Measurements from ENCODE around the gene PDE4D.
"Not testable (repeated sequence)": the region's sequence is repeated elsewhere in the genome, so short reads cannot be mapped to it uniquely, and the experiment has no call there.

Gene PDE4D

GRCh38 chr5:59484618-59485017 lies 408.9 kb downstream of the PDE4D start:
- no peak for DNase-seq (ENCODE audit: insufficient read length)
- no peak for FAIRE-seq
- TF ChIP-seq POLR2AphosphoS5 (IDR thresholded peaks at IDR 0.05; ENCODE audit: low read depth, low read length) = no peak
- TF ChIP-seq TAF1 (IDR thresholded peaks at IDR 0.05; ENCODE audit: borderline replicate concordance, low read depth, low read length) = no peak
- TF ChIP-seq POLR2A (IDR thresholded peaks at IDR 0.05; ENCODE audit: low read depth, low read length) = no peak

GRCh38 chr5:59483971-59484472 lies 409.5 kb downstream of the PDE4D start:
- FAIRE-seq (peak; percentile 58), DNase-seq (ENCODE audit: insufficient read length) (no peak)

GRCh38 chr5:59479086-59479485 lies 414.4 kb downstream of the PDE4D start:
- no peak for DNase-seq (ENCODE audit: insufficient read length)
- FAIRE-seq = no peak
- no peak for TF ChIP-seq TAF1 (IDR thresholded peaks at IDR 0.05; ENCODE audit: borderline replicate concordance, low read depth, low read length)
- no peak for TF ChIP-seq POLR2A (IDR thresholded peaks at IDR 0.05; ENCODE audit: low read depth, low read length)
- no peak for TF ChIP-seq POLR2AphosphoS5 (IDR thresholded peaks at IDR 0.05; ENCODE audit: low read depth, low read length)

More at GRCh38 chr5:59483971-59484472, 409.5 kb downstream of the PDE4D start:
- no peak for TF ChIP-seq POLR2AphosphoS5 (IDR thresholded peaks at IDR 0.05; ENCODE audit: low read depth, low read length)
- TF ChIP-seq TAF1 (IDR thresholded peaks at IDR 0.05; ENCODE audit: borderline replicate concordance, low read depth, low read length) = no peak

- no peak for DNase-seq (ENCODE audit: insufficient read length)
- no peak for FAIRE-seq
- TF ChIP-seq TAF1 (IDR thresholded peaks at IDR 0.05; ENCODE audit: borderline replicate concordance, low read depth, low read length) (no peak), POLR2AphosphoS5 (IDR thresholded peaks at IDR 0.05; ENCODE audit: low read depth, low read length) (no peak), POLR2A (IDR thresholded peaks at IDR 0.05; ENCODE audit: low read depth, low read length) (no peak)
Measured at GRCh38 chr5:59474324-59474723, 419.2 kb downstream of the PDE4D start.

GRCh38 chr5:59473611-59474010 lies 419.9 kb downstream of the PDE4D start:
- FAIRE-seq = no peak
- no peak for DNase-seq (ENCODE audit: insufficient read length)

GRCh38 chr5:59471463-59471862 lies 422.1 kb downstream of the PDE4D start:
- DNase-seq (ENCODE audit: insufficient read length) = no peak
- TF ChIP-seq POLR2AphosphoS5 (IDR thresholded peaks at IDR 0.05; ENCODE audit: low read depth, low read length) (no peak), TAF1 (IDR thresholded peaks at IDR 0.05; ENCODE audit: borderline replicate concordance, low read depth, low read length) (no peak), POLR2A (IDR thresholded peaks at IDR 0.05; ENCODE audit: low read depth, low read length) (no peak)
- no peak for FAIRE-seq

More at GRCh38 chr5:59473611-59474010, 419.9 kb downstream of the PDE4D start:
- TF ChIP-seq POLR2AphosphoS5 (IDR thresholded peaks at IDR 0.05; ENCODE audit: low read depth, low read length) = no peak
- no peak for TF ChIP-seq TAF1 (IDR thresholded peaks at IDR 0.05; ENCODE audit: borderline replicate concordance, low read depth, low read length)
- TF ChIP-seq POLR2A (IDR thresholded peaks at IDR 0.05; ENCODE audit: low read depth, low read length) = no peak

- no peak for DNase-seq (ENCODE audit: insufficient read length)
- TF ChIP-seq TAF1 (IDR thresholded peaks at IDR 0.05; ENCODE audit: borderline replicate concordance, low read depth, low read length) (no peak), POLR2A (IDR thresholded peaks at IDR 0.05; ENCODE audit: low read depth, low read length) (no peak), POLR2AphosphoS5 (IDR thresholded peaks at IDR 0.05; ENCODE audit: low read depth, low read length) (no peak)
- FAIRE-seq = no peak
Measured at GRCh38 chr5:59467969-59468368, 425.6 kb downstream of the PDE4D start.

- FAIRE-seq = no peak
- no peak for DNase-seq (ENCODE audit: insufficient read length)
- no peak for TF ChIP-seq POLR2A (IDR thresholded peaks at IDR 0.05; ENCODE audit: low read depth, low read length)
- TF ChIP-seq POLR2AphosphoS5 (IDR thresholded peaks at IDR 0.05; ENCODE audit: low read depth, low read length) = no peak
- no peak for TF ChIP-seq TAF1 (IDR thresholded peaks at IDR 0.05; ENCODE audit: borderline replicate concordance, low read depth, low read length)
Measured at GRCh38 chr5:59466271-59466670, 427.3 kb downstream of the PDE4D start.

- DNase-seq (ENCODE audit: insufficient read length) (no peak), FAIRE-seq (no peak)
- no peak for TF ChIP-seq POLR2A (IDR thresholded peaks at IDR 0.05; ENCODE audit: low read depth, low read length)
Measured at GRCh38 chr5:59464969-59465368, 428.6 kb downstream of the PDE4D start.

- not testable (repeated sequence) for FAIRE-seq; DNase-seq (ENCODE audit: insufficient read length)
Measured at GRCh38 chr5:59463618-59464166, 429.8 kb downstream of the PDE4D start.

GRCh38 chr5:59462956-59463355 lies 430.6 kb downstream of the PDE4D start:
- no peak for TF ChIP-seq TAF1 (IDR thresholded peaks at IDR 0.05; ENCODE audit: borderline replicate concordance, low read depth, low read length)
- no peak for TF ChIP-seq POLR2A (IDR thresholded peaks at IDR 0.05; ENCODE audit: low read depth, low read length)
- no peak for TF ChIP-seq POLR2AphosphoS5 (IDR thresholded peaks at IDR 0.05; ENCODE audit: low read depth, low read length)
- DNase-seq (ENCODE audit: insufficient read length) (no peak), FAIRE-seq (no peak)

GRCh38 chr5:59460368-59461153 lies 433.0 kb downstream of the PDE4D start:
- TF ChIP-seq POLR2A (IDR thresholded peaks at IDR 0.05; ENCODE audit: low read depth, low read length) (no peak), POLR2AphosphoS5 (IDR thresholded peaks at IDR 0.05; ENCODE audit: low read depth, low read length) (no peak), TAF1 (IDR thresholded peaks at IDR 0.05; ENCODE audit: borderline replicate concordance, low read depth, low read length) (no peak)
- FAIRE-seq (no peak), DNase-seq (ENCODE audit: insufficient read length) (no peak)
